ENCODE measurements around the gene TNFRSF8. TPM values are rescaled to one million over a fixed set of nuclear protein-coding genes. Genes with fewer than 3 reads are reported as not detected.

TNFRSF8 gene
- total RNA-seq, 1 donor from 2014 or later = not detected

Small RNA genes within 50 kb of the gene (small RNA-seq; reads per million reads assigned to genes)
- gene AL096840.1 (ENCODE audit: low replicate concordance) (not detected), gene MIR4632 (ENCODE audit: low replicate concordance) (not detected), gene MIR6729 (ENCODE audit: low replicate concordance) (not detected), gene RF00019 (ENCODE audit: low replicate concordance) (not detected), gene RN7SL649P (ENCODE audit: low replicate concordance) (not detected), gene RNU6-777P (ENCODE audit: low replicate concordance) (not detected), gene RPL23AP89 (ENCODE audit: low replicate concordance) (not detected)

Other genes with a start within 250 kb of the TNFRSF8 start
- gene NPPA, start 215.5 kb upstream of the TNFRSF8 start, total RNA-seq = 0.51 TPM
- not detected for gene NPPB, start 204.4 kb upstream of the TNFRSF8 start, total RNA-seq
- gene KIAA2013, start 136.9 kb upstream of the TNFRSF8 start, total RNA-seq = 51.3 TPM
- gene PLOD1, start 128.6 kb upstream of the TNFRSF8 start, total RNA-seq = 199 TPM
- 93.0 TPM for gene MFN2, start 82.9 kb upstream of the TNFRSF8 start, total RNA-seq
- 20.3 TPM for gene MIIP, start 43.8 kb upstream of the TNFRSF8 start, total RNA-seq
- 10.7 TPM for gene TNFRSF1B, start 103.7 kb downstream of the TNFRSF8 start, total RNA-seq
- 74.1 TPM for gene VPS13D, start 166.7 kb downstream of the TNFRSF8 start, total RNA-seq